Nephron (organoid): ENCODE results near the gene MAP7.

Experiments
- H3K27ac Mint-ChIP-seq, 3 experiments: 2 replicates each; pipeline ENCODE4 v1.8.0; 2020; ENCODE audit warnings: mixed read lengths in 3 of 3, mild to moderate bottlenecking in 2 of 3, moderate library complexity in 1 of 3
- H3K27me3 Mint-ChIP-seq: 2 replicates; pipeline ENCODE4 v1.8.0; 2021; ENCODE audit warnings: low read depth, mild to moderate bottlenecking, moderate library complexity, mixed read lengths
- H3K36me3 Mint-ChIP-seq: 2 replicates; pipeline ENCODE4 v1.8.0; 2020; ENCODE audit warnings: low read depth, mixed read lengths
- H3K4me1 Mint-ChIP-seq: 2 replicates; pipeline ENCODE4 v1.8.0; 2020; ENCODE audit warnings: mixed read lengths
- H3K4me3 Mint-ChIP-seq, 3 experiments: 2 replicates each; pipeline ENCODE4 v1.8.0; 2020; ENCODE audit warnings: mild to moderate bottlenecking in 3 of 3, mixed read lengths in 3 of 3, moderate library complexity in 2 of 3
- H3K9me3 Mint-ChIP-seq: 2 replicates; pipeline ENCODE4 v1.8.0; 2020; ENCODE audit warnings: mixed read lengths
- TF ChIP-seq, protein P1 (sequence below), 3 experiments: fragments of 200-600 bp; sonication (generic); IDR thresholded peaks; one replicate each; pipeline ENCODE4 v1.5.0; 2021; ENCODE audit warnings: antibody characterized with exemption in 3 of 3; ENCODE audit not compliant: unreplicated experiment in 3 of 3

Gene MAP7

DNA sequence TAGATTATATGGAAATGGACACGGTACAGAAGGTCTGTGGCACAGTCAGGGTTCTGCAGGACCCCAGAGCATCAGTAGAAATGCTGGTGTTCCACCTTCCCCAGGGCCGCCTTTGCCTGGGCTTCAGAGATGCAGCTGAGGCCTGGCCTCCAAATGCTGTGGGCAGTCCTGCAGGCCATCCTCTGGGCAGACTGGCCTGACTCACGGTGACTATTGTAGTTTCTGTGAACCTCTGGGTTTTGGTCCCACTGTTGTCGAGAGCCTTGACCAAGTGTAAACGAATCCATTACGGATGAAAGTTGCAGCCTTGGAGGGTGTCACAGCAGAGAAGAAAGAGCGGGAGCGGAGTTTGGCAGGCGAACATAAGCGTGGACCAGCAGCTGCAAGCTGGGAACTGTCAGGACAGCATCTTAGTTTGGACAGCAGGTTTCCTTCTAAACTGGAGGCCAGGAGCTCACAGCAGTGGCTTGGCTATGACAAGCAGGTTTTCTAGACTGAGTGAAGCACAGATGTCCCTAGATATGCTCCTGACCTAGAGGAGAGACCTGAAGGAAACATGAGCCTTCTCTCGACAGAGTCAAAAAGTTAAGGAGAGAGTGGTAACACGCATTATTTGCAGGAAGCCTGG, 214.4 kb downstream of the MAP7 start:
- TF ChIP-seq, protein P1, sequence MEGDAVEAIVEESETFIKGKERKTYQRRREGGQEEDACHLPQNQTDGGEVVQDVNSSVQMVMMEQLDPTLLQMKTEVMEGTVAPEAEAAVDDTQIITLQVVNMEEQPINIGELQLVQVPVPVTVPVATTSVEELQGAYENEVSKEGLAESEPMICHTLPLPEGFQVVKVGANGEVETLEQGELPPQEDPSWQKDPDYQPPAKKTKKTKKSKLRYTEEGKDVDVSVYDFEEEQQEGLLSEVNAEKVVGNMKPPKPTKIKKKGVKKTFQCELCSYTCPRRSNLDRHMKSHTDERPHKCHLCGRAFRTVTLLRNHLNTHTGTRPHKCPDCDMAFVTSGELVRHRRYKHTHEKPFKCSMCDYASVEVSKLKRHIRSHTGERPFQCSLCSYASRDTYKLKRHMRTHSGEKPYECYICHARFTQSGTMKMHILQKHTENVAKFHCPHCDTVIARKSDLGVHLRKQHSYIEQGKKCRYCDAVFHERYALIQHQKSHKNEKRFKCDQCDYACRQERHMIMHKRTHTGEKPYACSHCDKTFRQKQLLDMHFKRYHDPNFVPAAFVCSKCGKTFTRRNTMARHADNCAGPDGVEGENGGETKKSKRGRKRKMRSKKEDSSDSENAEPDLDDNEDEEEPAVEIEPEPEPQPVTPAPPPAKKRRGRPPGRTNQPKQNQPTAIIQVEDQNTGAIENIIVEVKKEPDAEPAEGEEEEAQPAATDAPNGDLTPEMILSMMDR (IDR thresholded peaks at IDR 0.05; ENCODE audit: unreplicated experiment in 3 of 3): no peak
- Mint-ChIP-seq H3K27ac (peak overlapping the region; percentile 54 to 73 (median 70)), H3K4me1 (peaks cover 17% of the 10 kb centered on the region), H3K36me3 (no peaks in the 10 kb centered on the region), H3K4me3 (no peak overlapping the region), H3K9me3 (no peaks in the 10 kb centered on the region), H3K27me3 (peaks cover under 1% of the 10 kb centered on the region)

DNA sequence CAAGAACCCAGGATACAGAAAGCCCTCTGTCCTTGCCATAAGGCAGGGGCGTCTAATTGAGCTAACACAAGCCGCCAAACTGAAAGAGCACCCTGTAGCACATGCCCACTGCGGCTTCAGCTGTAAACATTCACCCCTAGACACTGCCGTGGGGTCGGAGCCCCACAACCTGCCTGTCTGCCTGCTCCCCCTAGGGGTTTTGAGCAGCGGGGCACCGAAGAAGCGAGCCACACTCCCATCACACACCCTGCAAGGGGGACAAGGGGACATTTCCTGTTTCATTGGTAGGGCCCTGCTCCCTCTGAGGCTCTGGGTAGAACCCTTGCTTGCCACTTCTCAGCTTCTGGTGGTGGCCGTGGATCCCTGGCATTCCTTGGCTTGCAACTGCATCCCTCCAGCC, 215.4 kb downstream of the MAP7 start:
- TF ChIP-seq, protein P1 (IDR thresholded peaks at IDR 0.05; ENCODE audit: unreplicated experiment in 3 of 3): no peak
- Mint-ChIP-seq H3K27ac (peak overlapping the region in 1 of 3 experiments; percentile 73), H3K27me3 (peaks cover 6% of the 10 kb centered on the region), H3K4me3 (no peak overlapping the region), H3K4me1 (peaks cover 17% of the 10 kb centered on the region), H3K9me3 (no peaks in the 10 kb centered on the region), H3K36me3 (no peaks in the 10 kb centered on the region)

DNA sequence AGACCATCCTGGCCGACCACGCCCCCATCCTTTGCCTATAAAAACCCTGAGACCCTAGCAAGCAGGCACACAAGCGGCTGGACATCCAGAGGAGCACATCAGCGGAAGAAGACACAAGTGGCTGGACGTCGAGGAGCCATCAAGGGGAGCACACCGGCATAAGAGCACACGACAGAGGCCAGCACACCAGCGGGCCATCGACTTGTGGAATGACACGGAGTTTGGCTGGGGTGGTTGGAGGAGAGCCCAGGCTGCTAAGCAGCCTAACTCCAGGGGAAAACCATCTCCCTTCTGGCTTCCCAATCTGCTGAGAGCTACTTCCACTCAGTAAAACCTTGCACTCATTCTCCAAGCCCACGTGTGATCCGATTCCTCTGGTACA, 215.8 kb downstream of the MAP7 start:
- no peak overlapping the region for H3K27ac Mint-ChIP-seq
- no peak overlapping the region for H3K4me3 Mint-ChIP-seq
- H3K36me3 Mint-ChIP-seq: no peaks in the 10 kb centered on the region
- peaks cover 17% of the 10 kb centered on the region for H3K4me1 Mint-ChIP-seq
- H3K27me3 Mint-ChIP-seq: peaks cover 6% of the 10 kb centered on the region
- TF ChIP-seq, protein P1 (IDR thresholded peaks at IDR 0.05; ENCODE audit: unreplicated experiment in 3 of 3): no peak
- no peaks in the 10 kb centered on the region for H3K9me3 Mint-ChIP-seq

DNA sequence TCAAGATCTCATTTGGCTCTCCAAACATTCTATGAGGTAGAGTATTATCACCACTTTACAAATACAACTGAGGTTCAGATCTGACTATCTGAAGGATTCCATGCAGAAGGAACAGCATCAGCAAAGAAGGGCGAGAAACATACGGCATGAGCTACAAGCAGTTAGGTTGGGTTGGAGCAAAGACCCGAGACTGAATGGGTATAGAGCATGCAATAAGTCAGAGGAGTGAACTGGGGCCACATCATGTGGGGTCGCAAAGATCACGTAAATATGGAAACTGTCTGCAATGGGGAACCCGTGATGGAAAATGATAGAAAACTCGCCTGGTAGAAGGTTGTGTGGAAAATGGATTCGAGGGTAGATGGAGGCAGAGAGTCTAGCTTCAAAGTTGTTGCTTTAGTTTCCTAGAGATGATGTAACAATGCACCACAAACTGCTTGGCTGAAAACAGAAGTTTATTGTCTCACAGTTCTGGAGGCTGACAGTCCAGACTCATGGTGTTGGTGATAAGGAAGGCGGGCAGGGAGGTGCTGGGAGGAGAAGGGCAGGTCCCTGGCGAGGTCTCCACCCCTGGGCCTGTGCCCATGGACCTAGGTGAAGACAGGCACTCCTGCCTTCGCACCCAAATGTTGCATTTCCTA, 216.3 kb downstream of the MAP7 start:
- Mint-ChIP-seq H3K27ac (no peak overlapping the region), H3K27me3 (peaks cover 6% of the 10 kb centered on the region), H3K9me3 (no peaks in the 10 kb centered on the region), H3K36me3 (no peaks in the 10 kb centered on the region), H3K4me1 (peaks cover 17% of the 10 kb centered on the region), H3K4me3 (no peak overlapping the region)
- TF ChIP-seq, protein P1 (IDR thresholded peaks at IDR 0.05; ENCODE audit: unreplicated experiment in 3 of 3): no peak

DNA sequence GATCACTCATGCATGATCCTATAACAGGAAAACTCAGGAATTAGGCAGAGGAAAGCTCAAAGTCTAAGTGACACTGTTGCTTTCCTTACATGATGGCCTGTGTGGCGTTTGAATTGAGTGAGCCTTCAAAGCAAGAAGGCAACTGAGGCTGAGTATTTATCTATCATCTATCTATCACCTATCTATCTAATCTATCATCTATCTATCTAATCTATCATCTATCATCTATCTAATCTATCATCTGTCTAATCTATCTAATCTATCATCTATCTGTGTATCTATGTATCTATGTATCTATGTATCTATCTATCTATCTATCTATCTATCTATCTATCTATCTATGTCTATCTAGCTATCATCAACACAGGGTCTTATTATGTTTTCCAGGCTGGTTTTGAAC, 218.8 kb downstream of the MAP7 start:
- no peaks in the 10 kb centered on the region for H3K9me3 Mint-ChIP-seq
- H3K27ac Mint-ChIP-seq: no peak overlapping the region
- H3K27me3 Mint-ChIP-seq: peaks cover 6% of the 10 kb centered on the region
- no peak overlapping the region for H3K4me3 Mint-ChIP-seq
- H3K4me1 Mint-ChIP-seq: peaks cover 13% of the 10 kb centered on the region
- TF ChIP-seq, protein P1 (IDR thresholded peaks at IDR 0.05; ENCODE audit: unreplicated experiment in 3 of 3): no peak
- H3K36me3 Mint-ChIP-seq: no peaks in the 10 kb centered on the region

DNA sequence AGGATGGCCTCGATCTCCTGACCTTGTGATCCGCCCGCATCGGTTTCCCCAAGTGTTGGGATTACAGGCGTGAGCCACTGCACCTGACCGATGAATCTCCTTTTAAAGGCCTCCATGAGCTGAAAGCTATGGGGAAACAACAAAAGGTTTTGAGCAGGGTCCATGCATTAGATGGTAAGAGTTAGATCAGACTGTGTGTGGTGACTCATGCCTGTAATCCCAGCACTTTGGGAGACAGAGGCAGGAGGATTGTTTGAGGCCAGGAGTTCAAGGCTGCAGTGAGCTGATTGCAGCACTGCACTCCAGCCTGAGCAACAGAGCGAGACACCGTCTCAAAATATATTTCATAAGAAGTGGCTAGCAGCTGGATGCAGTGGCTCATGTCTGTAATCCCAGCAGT, 219.6 kb downstream of the MAP7 start:
- Mint-ChIP-seq H3K27ac (no peak overlapping the region), H3K27me3 (peaks cover 6% of the 10 kb centered on the region), H3K4me3 (no peak overlapping the region), H3K4me1 (peaks cover 5% of the 10 kb centered on the region), H3K9me3 (no peaks in the 10 kb centered on the region), H3K36me3 (no peaks in the 10 kb centered on the region)
- TF ChIP-seq, protein P1 (IDR thresholded peaks at IDR 0.05; ENCODE audit: unreplicated experiment in 3 of 3): no peak
